OCI-LY3 (cell line): ENCODE data around the gene SPAG6.

ENCODE experiments used
- H2AFZ ChIP-seq: fragments of 200-600, 300-600 bp; shearing (Covaris generic); 2 replicates; pipeline ENCODE4 v1.6.0; 2014; ENCODE audit warnings: antibody characterized with exemption, low read depth, low read length
- H3K27ac ChIP-seq: fragments of 200-600, 300-600 bp; sonication (generic); 2 replicates; pipeline ENCODE4 v1.5.1; 2014; ENCODE audit warnings: mild to moderate bottlenecking, low read length, moderate library complexity, mixed read lengths
- H3K27me3 ChIP-seq: fragments of 200-600, 300-600 bp; sonication (generic); 2 replicates; pipeline ENCODE4 v1.6.1; 2014; ENCODE audit warnings: low read depth, low read length, mixed read lengths
- H3K36me3 ChIP-seq: fragments of 200-600, 300-600 bp; sonication (generic); replicated peaks from 2 replicates; pipeline ENCODE3; 2014; ENCODE audit warnings: low read depth, low read length, mixed read lengths
- H3K4me1 ChIP-seq: fragments of 300-600, 200-600 bp; sonication (generic); 2 replicates; pipeline ENCODE4 v1.6.1; 2014; ENCODE audit warnings: low read length, mixed read lengths
- H3K4me2 ChIP-seq: fragments of 200-600, 300-600 bp; sonication (generic); 2 replicates; pipeline ENCODE4 v1.6.1; 2014; ENCODE audit warnings: low read length, mixed read lengths
- H3K4me3 ChIP-seq: fragments of 300-600, 200-600 bp; sonication (generic); 2 replicates; pipeline ENCODE4 v1.5.1; 2014; ENCODE audit warnings: antibody characterized with exemption, mild to moderate bottlenecking, low read length, moderate library complexity
- H3K79me2 ChIP-seq: fragments of 300-600, 200-600 bp; shearing (Covaris generic); 2 replicates; pipeline ENCODE4 v1.6.1; 2014; ENCODE audit warnings: mild to moderate bottlenecking, low read length, mixed read lengths
- H3K9ac ChIP-seq: fragments of 300-600, 200-600 bp; shearing (Covaris generic); 2 replicates; pipeline ENCODE4 v1.6.0; 2014; ENCODE audit warnings: mild to moderate bottlenecking, low read length, moderate library complexity
- H3K9me3 ChIP-seq: fragments of 200-600, 300-600 bp; shearing (Covaris generic); 2 replicates; pipeline ENCODE4 v1.6.1; 2014; ENCODE audit warnings: low read length, mixed read lengths; ENCODE audit not compliant: insufficient read depth
- H4K20me1 ChIP-seq: fragments of 200-600, 300-600 bp; sonication (generic); 2 replicates; pipeline ENCODE4 v1.6.1; 2016; ENCODE audit warnings: low read length, mixed read lengths; ENCODE audit not compliant: insufficient read depth
- CTCF ChIP-seq: fragments of 200-600, 300-600 bp; sonication (generic); IDR thresholded peaks from 2 replicates; pipeline ENCODE4 v1.5.1; 2014; ENCODE audit warnings: antibody characterized with exemption, low read length, low read depth
- EZH2phosphoT487 ChIP-seq: fragments of 200-600 bp; shearing (Covaris generic); IDR thresholded peaks from 2 replicates; pipeline ENCODE4 v1.6.1; 2018; ENCODE audit warnings: antibody characterized with exemption, mixed run types, low read depth

The SPAG6 gene

GRCh38 chr10:22435650-22436049 lies 90.4 kb downstream of the SPAG6 start:
- no peak overlapping the region for H3K4me2 ChIP-seq
- H4K20me1 ChIP-seq = no peaks in the 10 kb centered on the region
- H3K27ac ChIP-seq = no peak overlapping the region
- H3K4me1 ChIP-seq = peaks cover 4% of the 10 kb centered on the region; the same call in 1 of the 2 replicates
- no peak overlapping the region for H2AFZ ChIP-seq
- no peak overlapping the region for H3K9ac ChIP-seq
- no peak overlapping the region for H3K4me3 ChIP-seq
- H3K9me3 ChIP-seq = no peaks in the 10 kb centered on the region
- no peaks in the 10 kb centered on the region for H3K27me3 ChIP-seq
- H3K36me3 ChIP-seq = no peaks in the 10 kb centered on the region
- H3K79me2 ChIP-seq = no peaks in the 10 kb centered on the region
- no peak for TF ChIP-seq CTCF
- TF ChIP-seq EZH2phosphoT487 = no peak

- Histone ChIP-seq H3K36me3 (no peaks in the 10 kb centered on the region), H3K27ac (no peak overlapping the region), H3K9ac (peak overlapping the region; percentile 85), H2AFZ (peak overlapping the region; percentile 95), H3K79me2 (no peaks in the 10 kb centered on the region), H3K4me2 (peak overlapping the region; percentile 86), H3K27me3 (no peaks in the 10 kb centered on the region), H3K4me3 (peak overlapping the region; percentile 92), H3K4me1 (peaks cover 9% of the 10 kb centered on the region), H3K9me3 (no peaks in the 10 kb centered on the region), H4K20me1 (no peaks in the 10 kb centered on the region)
- TF ChIP-seq CTCF (no peak), EZH2phosphoT487 (no peak)
Measured at GRCh38 chr10:22436526-22436892, 91.2 kb downstream of the SPAG6 start.

- H3K9me3 ChIP-seq = no peaks in the 10 kb centered on the region
- no peaks in the 10 kb centered on the region for H3K27me3 ChIP-seq
- H2AFZ ChIP-seq = peak overlapping the region; percentile 95
- H3K79me2 ChIP-seq = no peaks in the 10 kb centered on the region
- H3K4me2 ChIP-seq = peak overlapping the region; percentile 86
- peak overlapping the region; percentile 92 for H3K4me3 ChIP-seq
- no peaks in the 10 kb centered on the region for H3K36me3 ChIP-seq
- H4K20me1 ChIP-seq = no peaks in the 10 kb centered on the region
- peak overlapping the region; percentile 49 for H3K27ac ChIP-seq
- peaks cover 15% of the 10 kb centered on the region for H3K4me1 ChIP-seq
- peak overlapping the region; percentile 85 for H3K9ac ChIP-seq
- TF ChIP-seq CTCF (no peak), EZH2phosphoT487 (no peak)
Measured at GRCh38 chr10:22436893-22437619, 91.8 kb downstream of the SPAG6 start.

GRCh38 chr10:22437620-22438588 lies 92.6 kb downstream of the SPAG6 start:
- Histone ChIP-seq H3K36me3 (no peaks in the 10 kb centered on the region), H3K79me2 (no peaks in the 10 kb centered on the region), H3K9ac (peak overlapping the region; percentile 85), H4K20me1 (no peaks in the 10 kb centered on the region), H3K27ac (no peak overlapping the region), H3K9me3 (no peaks in the 10 kb centered on the region), H3K4me3 (peak overlapping the region; percentile 92), H3K27me3 (no peaks in the 10 kb centered on the region), H3K4me1 (peaks cover 19% of the 10 kb centered on the region), H2AFZ (peak overlapping the region; percentile 95; the same call in 1 of the 2 replicates), H3K4me2 (peak overlapping the region; percentile 86)
- no peak for TF ChIP-seq CTCF
- no peak for TF ChIP-seq EZH2phosphoT487
